ENCODE results near the gene NAGLU.

DNA sequence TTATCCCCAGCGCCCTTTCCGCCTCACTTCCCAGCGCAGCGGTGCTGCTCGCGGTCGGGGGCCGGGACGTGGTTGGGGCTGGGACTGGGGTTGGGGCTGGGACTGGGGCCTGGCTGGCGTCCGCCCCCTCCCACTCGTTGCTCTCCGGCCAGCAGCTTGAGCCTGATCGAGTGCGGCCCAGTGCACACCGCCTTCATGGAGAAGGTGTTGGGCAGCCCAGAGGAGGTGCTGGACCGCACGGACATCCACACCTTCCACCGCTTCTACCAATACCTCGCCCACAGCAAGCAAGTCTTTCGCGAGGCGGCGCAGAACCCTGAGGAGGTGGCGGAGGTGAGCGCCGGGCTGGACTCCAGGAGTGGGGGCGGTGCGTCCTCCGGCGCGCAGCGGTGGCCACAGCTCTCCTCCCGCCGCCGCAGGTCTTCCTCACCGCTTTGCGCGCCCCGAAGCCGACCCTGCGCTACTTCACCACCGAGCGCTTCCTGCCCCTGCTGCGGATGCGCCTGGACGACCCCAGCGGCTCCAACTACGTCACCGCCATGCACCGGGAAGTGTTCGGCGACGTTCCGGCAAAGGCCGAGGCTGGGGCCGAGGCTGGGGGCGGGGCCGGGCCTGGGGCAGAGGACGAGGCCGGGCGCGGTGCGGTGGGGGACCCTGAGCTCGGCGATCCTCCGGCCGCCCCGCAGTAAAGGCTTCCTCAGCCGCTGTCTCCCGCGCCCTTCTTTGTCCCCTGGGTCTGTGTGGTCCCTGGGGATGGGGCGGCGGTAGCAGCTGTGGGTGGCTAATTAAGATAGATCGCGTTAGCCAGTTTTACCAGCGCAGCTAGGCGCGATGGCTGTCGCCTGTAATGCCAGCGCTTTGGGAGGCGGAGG lies 18.4 kb downstream of the NAGLU start:
- TF ChIP-seq, protein P1, sequence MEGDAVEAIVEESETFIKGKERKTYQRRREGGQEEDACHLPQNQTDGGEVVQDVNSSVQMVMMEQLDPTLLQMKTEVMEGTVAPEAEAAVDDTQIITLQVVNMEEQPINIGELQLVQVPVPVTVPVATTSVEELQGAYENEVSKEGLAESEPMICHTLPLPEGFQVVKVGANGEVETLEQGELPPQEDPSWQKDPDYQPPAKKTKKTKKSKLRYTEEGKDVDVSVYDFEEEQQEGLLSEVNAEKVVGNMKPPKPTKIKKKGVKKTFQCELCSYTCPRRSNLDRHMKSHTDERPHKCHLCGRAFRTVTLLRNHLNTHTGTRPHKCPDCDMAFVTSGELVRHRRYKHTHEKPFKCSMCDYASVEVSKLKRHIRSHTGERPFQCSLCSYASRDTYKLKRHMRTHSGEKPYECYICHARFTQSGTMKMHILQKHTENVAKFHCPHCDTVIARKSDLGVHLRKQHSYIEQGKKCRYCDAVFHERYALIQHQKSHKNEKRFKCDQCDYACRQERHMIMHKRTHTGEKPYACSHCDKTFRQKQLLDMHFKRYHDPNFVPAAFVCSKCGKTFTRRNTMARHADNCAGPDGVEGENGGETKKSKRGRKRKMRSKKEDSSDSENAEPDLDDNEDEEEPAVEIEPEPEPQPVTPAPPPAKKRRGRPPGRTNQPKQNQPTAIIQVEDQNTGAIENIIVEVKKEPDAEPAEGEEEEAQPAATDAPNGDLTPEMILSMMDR (conservative IDR thresholded peaks at IDR 0.05 in 1 of 2, IDR thresholded peaks at IDR 0.05 in 1 of 2; ENCODE audit: extremely low read depth in 1 of 2, insufficient read depth in 1 of 2, low read depth in 1 of 2, low read length in 2 of 2) = no peak
- TF ChIP-seq EZH2 (IDR thresholded peaks at IDR 0.05; ENCODE audit: borderline replicate concordance, low read length) = no peak

Data from mammary epithelial cell (primary cell).